GM12878 (cell line): ENCODE data around the gene C1orf232. TPM values are rescaled to one million over a fixed set of nuclear protein-coding genes. Genes with fewer than 3 reads are reported as not detected.

Experiments
- ATAC-seq: fragments of 200-7000 bp; cut with Tn5 transposase; 3 replicates; pipeline ENCODE4 v1.9.1; 2020; ENCODE audit warnings: mild to moderate bottlenecking, moderate library complexity
- BruUV-seq: library from RNA; stranded (reverse); fragments of 400-500 nt; replicated peaks from 2 replicates; lab custom pipeline; 2021; lab: Mats Ljungman, UMichigan
- CTCF ChIA-PET: fragments of 300-600 bp; sonication (Branson Sonifier 250); formaldehyde crosslinking; extraction: SDS; loops from one replicate; lab custom pipeline; 2021; ENCODE audit warnings: inconsistent platforms; lab: Yijun Ruan, JAX
- POLR2A ChIA-PET: fragments of 350-600 bp; formaldehyde crosslinking; extraction: SDS; loops from one replicate; lab custom pipeline; 2021; ENCODE audit warnings: inconsistent platforms; lab: Charles Lee
- RAD21 ChIA-PET: fragments of 300-600 bp; sonication (Branson Sonifier 250); formaldehyde crosslinking; loops from one replicate; lab custom pipeline; 2023; ENCODE audit warnings: antibody characterized with exemption; ENCODE audit not compliant: unreplicated experiment; lab: Charles Lee
- SMC1A ChIA-PET: fragments of 300-600 bp; sonication (Branson Sonifier 250); formaldehyde crosslinking; loops from one replicate; lab custom pipeline; 2023; ENCODE audit not compliant: unreplicated experiment, uncharacterized antibody; lab: Charles Lee
- DNase-seq: peaks from one replicate; pipeline ENCODE4 v3.0.0-alpha.2; 2011; ENCODE audit warnings: low read depth, low spot score
- FAIRE-seq: peaks from 3 replicates; lab custom pipeline; 2011; peaks lifted over from hg19 to GRCh38; lab: Jason Lieb, UNC
- H2AFZ ChIP-seq: 2 replicates; pipeline ENCODE4 v1.6.0; 2011; ENCODE audit warnings: low read depth, low read length, control low read depth; ENCODE audit not compliant: control insufficient read depth
- H3K27ac ChIP-seq: 2 replicates; pipeline ENCODE4 v1.5.1; 2011; ENCODE audit warnings: control low read depth; ENCODE audit not compliant: control insufficient read depth, insufficient read depth
- H3K27me3 ChIP-seq, 2 experiments: replicated peaks in 1 of 2; 2 replicates each; pipeline versions ENCODE4 v1.6.0 to v1.6.1; 2011; ENCODE audit warnings: low read length in 1 of 2; ENCODE audit not compliant: control insufficient read depth in 2 of 2, insufficient read depth in 2 of 2
- H3K36me3 ChIP-seq, 2 experiments: 2 replicates each; pipeline ENCODE4 v1.5.1; 2011; ENCODE audit warnings: low read length in 1 of 2; ENCODE audit not compliant: control insufficient read depth in 2 of 2, insufficient read depth in 2 of 2
- H3K4me1 ChIP-seq: 2 replicates; pipeline ENCODE4 v1.6.1; 2011; ENCODE audit warnings: mild to moderate bottlenecking, low read length, moderate library complexity, mixed read lengths; ENCODE audit not compliant: control insufficient read depth, insufficient read depth
- H3K4me2 ChIP-seq: 2 replicates; pipeline ENCODE4 v1.6.0; 2011; ENCODE audit warnings: control low read depth; ENCODE audit not compliant: control insufficient read depth, insufficient read depth
- H3K4me3 ChIP-seq: fragments of 200-600 bp; sonication (generic); 2 replicates; pipeline ENCODE4 v1.5.1; 2016
- H3K79me2 ChIP-seq: 2 replicates; pipeline ENCODE4 v1.6.0; 2011; ENCODE audit warnings: low read length; ENCODE audit not compliant: control insufficient read depth, insufficient read depth
- H3K9ac ChIP-seq: 2 replicates; pipeline ENCODE4 v1.8.0; 2011; ENCODE audit warnings: low read length, control low read depth, mixed read lengths; ENCODE audit not compliant: control insufficient read depth, insufficient read depth
- H3K9me3 ChIP-seq: replicated peaks from 3 replicates; pipeline ENCODE4 v1.5.1; 2011; ENCODE audit warnings: mild to moderate bottlenecking, low read length; ENCODE audit not compliant: control insufficient read depth, insufficient read depth
- H4K20me1 ChIP-seq: 2 replicates; pipeline ENCODE4 v1.6.0; 2011; ENCODE audit not compliant: control insufficient read depth, insufficient read depth
- BCL3 ChIP-seq: IDR thresholded peaks from 2 replicates; pipeline ENCODE4 v1.6.1; 2011; ENCODE audit warnings: borderline replicate concordance, low read depth, mild to moderate bottlenecking, moderate library complexity, low read length; ENCODE audit not compliant: insufficient read depth, poor library complexity, severe bottlenecking
- BMI1 ChIP-seq: fragments of 450-650 bp; IDR thresholded peaks from 2 replicates; pipeline ENCODE4 v1.6.1; 2016; ENCODE audit warnings: mild to moderate bottlenecking, moderate library complexity, borderline replicate concordance
- IKZF1 ChIP-seq: fragments of 450-650 bp; conservative IDR thresholded peaks from 2 replicates; pipeline ENCODE4 v1.6.1; 2017; ENCODE audit warnings: antibody characterized with exemption, mild to moderate bottlenecking
- LARP7 ChIP-seq: fragments of 450-650 bp; IDR thresholded peaks from 2 replicates; pipeline ENCODE4 v1.6.1; 2017; ENCODE audit warnings: mild to moderate bottlenecking
- MYC ChIP-seq: IDR thresholded peaks from 2 replicates; pipeline ENCODE4 v1.6.1; 2011; ENCODE audit warnings: mild to moderate bottlenecking, low read length, moderate library complexity, inconsistent platforms; ENCODE audit not compliant: insufficient read depth, insufficient replicate concordance, insufficient read length, severe bottlenecking
- NBN ChIP-seq: fragments of 450-650 bp; IDR thresholded peaks from 2 replicates; pipeline ENCODE4 v1.6.1; 2016
- NFIC ChIP-seq: IDR thresholded peaks from 2 replicates; pipeline ENCODE4 v1.6.1; 2012; ENCODE audit warnings: low read depth, mild to moderate bottlenecking, inconsistent platforms, low read length, moderate library complexity
- POLR2AphosphoS5 ChIP-seq: IDR thresholded peaks from 2 replicates; pipeline ENCODE4 v1.6.1; 2011; ENCODE audit warnings: mild to moderate bottlenecking, low read length, inconsistent platforms
- SKIL ChIP-seq: fragments of 450-650 bp; IDR thresholded peaks from 2 replicates; pipeline ENCODE4 v1.6.1; 2017; ENCODE audit warnings: mild to moderate bottlenecking, low read depth, inconsistent platforms; ENCODE audit not compliant: poor library complexity, severe bottlenecking
- STAT3 ChIP-seq: IDR thresholded peaks from 2 replicates; pipeline ENCODE4 v1.6.1; 2011; ENCODE audit warnings: low read depth, low read length, improper control_type of control experiment
- TCF3 ChIP-seq: IDR thresholded peaks from 2 replicates; pipeline ENCODE4 v1.6.1; 2012; ENCODE audit warnings: low read depth, mild to moderate bottlenecking, low read length, borderline replicate concordance; ENCODE audit not compliant: insufficient read depth
- ZBTB11 ChIP-seq: fragments of 450-650 bp; formaldehyde crosslinking; IDR thresholded peaks from 2 replicates; pipeline ENCODE4 v1.5.0; 2022; ENCODE audit warnings: mild to moderate bottlenecking, missing genetic modification characterization
- WGBS: methylation state at CpG from one replicate; pipeline ENCODE4 v1.1.6; 2016; ENCODE audit warnings: low lambda C conversion rate; ENCODE audit not compliant: insufficient replicate concordance, insufficient coverage; ENCODE audit errors: missing lambda C conversion rate; 5-methylcytosine and 5-hydroxymethylcytosine counted together
- in situ Hi-C: fragments of 300-500 bp; cut with MboI; formaldehyde crosslinking; loops from 9 replicates; pipeline ENCODE4 v1.14.3; 2018; ENCODE audit warnings: mixed read lengths
- intact Hi-C: fragments of 100-400 bp; cut with micrococcal nuclease; formaldehyde crosslinking; loops from one replicate; pipeline ENCODE4 v1.14.2; 2022; ENCODE audit not compliant: unreplicated experiment
- polyA plus RNA-seq, 11 experiments: library from polyadenylated mRNA; depleted of rRNA in 4 of 11; unstranded in 6 of 11; stranded (reverse) in 5 of 11; fragments of >200 nt; fragmentation: Nextera tagmentation in 4 of 11; fragmentation: Illumina TruSeq in 1 of 11; extraction: Ambion mirVana in 4 of 11; extraction: Trizol in 1 of 11; gene quantifications; 1 replicate in 1 of 11; 2 replicates in 10 of 11; pipeline versions ENCODE4 v1.2.1 to v1.2.3, GENCODE V29; 2011 to 2016; ENCODE audit warnings: inconsistent platforms in 2 of 11, missing spikeins in 2 of 11, low read depth in 1 of 11
- total RNA-seq, 4 experiments: library from RNA; depleted of rRNA in 3 of 4; stranded (reverse); fragments of >200 nt in 3 of 4; fragmentation: Illumina TruSeq in 1 of 4; extraction: Trizol in 1 of 4; gene quantifications; 2 replicates each; pipeline versions ENCODE4 v1.2.1 to v1.2.3, GENCODE V29; 2013 to 2021
- TF ChIP-seq, protein P1 (sequence below): fragments of 450-650 bp; IDR thresholded peaks from 2 replicates; pipeline ENCODE4 v1.6.1; 2017; ENCODE audit warnings: mild to moderate bottlenecking

C1orf232 gene
- total and polyA plus RNA-seq, 10 of the 15 experiments (the other 5 are each of a cell fraction or from before 2014, with no cell fraction given): not detected

- no peak for TF ChIP-seq BCL3
- no peak for TF ChIP-seq NFIC
- TF ChIP-seq ZBTB11 (CRISPR knock-in tag): no peak
- TF ChIP-seq TCF3: no peak
- TF ChIP-seq BMI1: no peak
- TF ChIP-seq IKZF1: no peak
- TF ChIP-seq NBN: no peak
Observed at GRCh38 chr1:26213335-26213905, 44.7 kb upstream of the C1orf232 start (continued).

DNA sequence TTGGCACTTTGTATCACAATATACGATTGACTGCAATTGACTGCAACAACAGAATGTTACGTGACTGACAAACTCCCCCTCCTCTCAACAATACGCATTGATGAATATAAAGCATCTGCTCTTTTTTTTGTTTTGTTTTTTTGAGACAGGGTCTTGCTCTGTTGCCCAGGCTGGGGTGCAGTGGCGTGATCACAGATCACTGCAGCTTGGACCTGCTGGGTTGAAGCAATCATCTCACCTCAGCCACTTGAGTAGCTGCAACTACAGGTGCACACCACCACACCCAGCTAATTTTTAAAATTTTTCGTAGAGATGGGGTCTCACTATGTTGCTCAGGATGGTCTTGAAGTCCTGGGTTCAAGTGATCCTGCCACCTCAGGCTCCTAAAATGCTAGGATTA lies 44.0 kb upstream of the C1orf232 start:
- DNase-seq (no peak), ATAC-seq (no peak), FAIRE-seq (no peak)
- 30% methylated on average over 5 of the region's 5 CpGs for WGBS
- intact Hi-C loops (no loop called here), in situ Hi-C loops (no loop called here)
- BruUV-seq: no TSS peak
- ChIA-PET POLR2A (no interaction called here), SMC1A (interaction anchor here (0.6 to 1.0 kb wide), 2 partner anchors 8 to 9 kb away, joined by 3 read pairs; no protein-coding TSS in a partner anchor), RAD21 (no interaction called here), CTCF (interaction anchor here (1.4 kb wide), 1 partner anchor 205 kb away, joined by 4 read pairs; no protein-coding TSS in a partner anchor)
- Histone ChIP-seq H4K20me1 (no peaks in the 10 kb centered on the region), H3K9me3 (no peaks in the 10 kb centered on the region), H3K36me3 (no peaks in the 10 kb centered on the region), H2AFZ (no peak overlapping the region), H3K27ac (no peak overlapping the region), H3K4me1 (no peaks in the 10 kb centered on the region), H3K27me3 (no peaks in the 10 kb centered on the region), H3K9ac (no peak overlapping the region), H3K4me2 (no peak overlapping the region), H3K79me2 (no peaks in the 10 kb centered on the region), H3K4me3 (no peak overlapping the region)
- TF ChIP-seq STAT3 (no peak), MYC (no peak), SKIL (no peak), LARP7 (no peak), POLR2AphosphoS5 (no peak), TCF3 (no peak)
- TF ChIP-seq, protein P1, sequence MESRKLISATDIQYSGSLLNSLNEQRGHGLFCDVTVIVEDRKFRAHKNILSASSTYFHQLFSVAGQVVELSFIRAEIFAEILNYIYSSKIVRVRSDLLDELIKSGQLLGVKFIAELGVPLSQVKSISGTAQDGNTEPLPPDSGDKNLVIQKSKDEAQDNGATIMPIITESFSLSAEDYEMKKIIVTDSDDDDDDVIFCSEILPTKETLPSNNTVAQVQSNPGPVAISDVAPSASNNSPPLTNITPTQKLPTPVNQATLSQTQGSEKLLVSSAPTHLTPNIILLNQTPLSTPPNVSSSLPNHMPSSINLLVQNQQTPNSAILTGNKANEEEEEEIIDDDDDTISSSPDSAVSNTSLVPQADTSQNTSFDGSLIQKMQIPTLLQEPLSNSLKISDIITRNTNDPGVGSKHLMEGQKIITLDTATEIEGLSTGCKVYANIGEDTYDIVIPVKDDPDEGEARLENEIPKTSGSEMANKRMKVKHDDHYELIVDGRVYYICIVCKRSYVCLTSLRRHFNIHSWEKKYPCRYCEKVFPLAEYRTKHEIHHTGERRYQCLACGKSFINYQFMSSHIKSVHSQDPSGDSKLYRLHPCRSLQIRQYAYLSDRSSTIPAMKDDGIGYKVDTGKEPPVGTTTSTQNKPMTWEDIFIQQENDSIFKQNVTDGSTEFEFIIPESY: no peak
